ENCODE measurements around the gene GTSE1. TPM values are rescaled to one million over a fixed set of nuclear protein-coding genes. Genes with fewer than 3 reads are reported as not detected.

GTSE1 gene, protein sequence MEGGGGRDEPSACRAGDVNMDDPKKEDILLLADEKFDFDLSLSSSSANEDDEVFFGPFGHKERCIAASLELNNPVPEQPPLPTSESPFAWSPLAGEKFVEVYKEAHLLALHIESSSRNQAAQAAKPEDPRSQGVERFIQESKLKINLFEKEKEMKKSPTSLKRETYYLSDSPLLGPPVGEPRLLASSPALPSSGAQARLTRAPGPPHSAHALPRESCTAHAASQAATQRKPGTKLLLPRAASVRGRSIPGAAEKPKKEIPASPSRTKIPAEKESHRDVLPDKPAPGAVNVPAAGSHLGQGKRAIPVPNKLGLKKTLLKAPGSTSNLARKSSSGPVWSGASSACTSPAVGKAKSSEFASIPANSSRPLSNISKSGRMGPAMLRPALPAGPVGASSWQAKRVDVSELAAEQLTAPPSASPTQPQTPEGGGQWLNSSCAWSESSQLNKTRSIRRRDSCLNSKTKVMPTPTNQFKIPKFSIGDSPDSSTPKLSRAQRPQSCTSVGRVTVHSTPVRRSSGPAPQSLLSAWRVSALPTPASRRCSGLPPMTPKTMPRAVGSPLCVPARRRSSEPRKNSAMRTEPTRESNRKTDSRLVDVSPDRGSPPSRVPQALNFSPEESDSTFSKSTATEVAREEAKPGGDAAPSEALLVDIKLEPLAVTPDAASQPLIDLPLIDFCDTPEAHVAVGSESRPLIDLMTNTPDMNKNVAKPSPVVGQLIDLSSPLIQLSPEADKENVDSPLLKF
- total RNA-seq (2021) (51.5 and 64.6 TPM in 2 replicates), Bru-seq, nascent RNA (percentile 78 among the genes with signal in this experiment), BruChase-seq, experiment 1, labeled RNA remaining after a 2-hour chase (percentile 75 among the genes with signal in this experiment), BruChase-seq, experiment 2, labeled RNA remaining after a 6-hour chase (percentile 81 among the genes with signal in this experiment)
- long read RNA-seq, transcript GTSE1-201 (12 exons, 3,112 nt) = major isoform, 9 of 60 reads
- long read RNA-seq, partial matches to known transcripts = 28 of 60 reads
- long read RNA-seq, other reads (novel, unspliced or antisense) = 22 of 60 reads

- TF ChIP-seq EZH2 (IDR thresholded peaks at IDR 0.05; ENCODE audit: low read depth) (no peak), CTCF (conservative IDR thresholded peaks at IDR 0.05) (no peak)
- CTCF ChIA-PET = interaction anchor here (0.6 to 1.2 kb wide), 3 partner anchors 245 to 370 kb away, joined by 3 to 5 read pairs (median 4); no protein-coding TSS in a partner anchor
- Histone ChIP-seq H3K4me2 (peak within 1 kb of the TSS; percentile 97), H3K4me1 (replicated peaks; ENCODE audit: insufficient read depth) (peaks cover 20% of the 10 kb centered on the region), H3K27ac (peak within 1 kb of the TSS; percentile 52), H3K4me3 (peak within 1 kb of the TSS; percentile 73), H3K27me3 (ENCODE audit: insufficient read depth, low read depth) (no peaks in the 10 kb centered on the region), H3K36me3 (ENCODE audit: low read depth) (peaks cover 18% of the 10 kb centered on the region), H3F3A (ENCODE audit: insufficient read depth, low read depth) (peaks cover 8% of the 10 kb centered on the region), H4K20me1 (ENCODE audit: insufficient read depth) (no peaks in the 10 kb centered on the region), H3K79me2 (ENCODE audit: low read depth) (peaks cover 40% of the 10 kb centered on the region), H2AFZ (peak within 1 kb of the TSS; percentile 90), H3K9me2 (ENCODE audit: insufficient read depth) (no peaks in the 10 kb centered on the region), H3K9me3 (ENCODE audit: insufficient read depth, low read depth) (no peaks in the 10 kb centered on the region)
- DNase-seq = peak; percentile 94 to 96
- BruUV-seq (replicated peaks) = TSS peak; percentile 82
- POLR2A ChIA-PET (ENCODE audit: unreplicated experiment) = interaction anchor here (0.5 to 0.6 kb wide), 2 partner anchors 27 to 458 kb away, joined by 3 to 5 read pairs; no protein-coding TSS in a partner anchor
- intact Hi-C loops (cut with micrococcal nuclease; ENCODE audit: unreplicated experiment) = loop anchor here (1.0 to 2.0 kb wide), 2 partner anchors 146 to 170 kb away; partner anchors contain the start of gene PPARA
Measured at GRCh38 chr22:46296257-46297150, at the start of gene GTSE1. TSS of gene GTSE1 (plus strand) at chr22:46296870. CDS start at chr22:46297401, 531 bp downstream.

GRCh38 chr22:46247443-46247975, 49.2 kb upstream of the GTSE1 start:
- Histone ChIP-seq H3K9me3 (ENCODE audit: insufficient read depth, low read depth) (no peaks in the 10 kb centered on the region), H2AFZ (no peak overlapping the region), H3K79me2 (ENCODE audit: low read depth) (peaks cover 22% of the 10 kb centered on the region), H3K4me1 (replicated peaks; ENCODE audit: insufficient read depth) (peaks cover 19% of the 10 kb centered on the region), H3K4me2 (no peak overlapping the region), H3K9me2 (ENCODE audit: insufficient read depth) (no peaks in the 10 kb centered on the region), H3K4me3 (no peak overlapping the region), H3F3A (ENCODE audit: insufficient read depth, low read depth) (peaks cover 3% of the 10 kb centered on the region; the same call in 1 of the 2 replicates), H3K36me3 (ENCODE audit: low read depth) (no peaks in the 10 kb centered on the region), H3K27ac (no peak overlapping the region), H3K27me3 (ENCODE audit: insufficient read depth, low read depth) (no peaks in the 10 kb centered on the region), H4K20me1 (ENCODE audit: insufficient read depth) (peaks cover 3% of the 10 kb centered on the region; the same call in 1 of the 2 replicates)
- no peak for DNase-seq
- ChIA-PET CTCF (no interaction called here), POLR2A (ENCODE audit: unreplicated experiment) (no interaction called here)
- BruUV-seq (replicated peaks) = no TSS peak
- TF ChIP-seq CTCF (conservative IDR thresholded peaks at IDR 0.05) (no peak), EZH2 (IDR thresholded peaks at IDR 0.05; ENCODE audit: low read depth) (no peak)
- intact Hi-C loops (cut with micrococcal nuclease; ENCODE audit: unreplicated experiment) = no loop called here
